Suppressor macrophage (primary cell): Measurements from ENCODE around the gene BEND3.
"Not testable (repeated sequence)": the region's sequence is repeated elsewhere in the genome, so short reads cannot be mapped to it uniquely, and the experiment has no call there.

Experiments used
- DNase-seq, 4 experiments: peaks; one replicate each; pipeline ENCODE4 v3.0.0-alpha.2; 2020 to 2022

Gene BEND3

DNA sequence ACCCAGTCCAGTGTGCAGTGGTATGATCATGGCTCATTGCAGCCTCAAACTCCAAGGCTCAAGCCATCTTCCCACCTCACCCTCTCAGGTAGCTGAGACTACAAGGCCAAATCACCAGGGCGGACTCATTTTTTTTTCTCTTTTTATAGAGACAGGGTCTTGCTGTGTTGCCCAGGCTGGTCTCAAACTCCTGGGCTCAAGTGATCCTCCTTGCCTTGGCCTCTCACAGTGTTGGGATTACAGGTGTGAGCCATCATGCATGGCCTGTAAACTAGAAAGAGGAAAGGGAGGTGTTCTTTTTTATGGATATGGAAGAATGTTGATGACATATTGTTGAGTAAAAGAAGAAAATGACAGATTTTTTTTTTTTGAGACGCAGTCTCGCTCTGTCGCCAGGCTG, 5.1 kb upstream of the BEND3 start:
- no peak for DNase-seq

DNA sequence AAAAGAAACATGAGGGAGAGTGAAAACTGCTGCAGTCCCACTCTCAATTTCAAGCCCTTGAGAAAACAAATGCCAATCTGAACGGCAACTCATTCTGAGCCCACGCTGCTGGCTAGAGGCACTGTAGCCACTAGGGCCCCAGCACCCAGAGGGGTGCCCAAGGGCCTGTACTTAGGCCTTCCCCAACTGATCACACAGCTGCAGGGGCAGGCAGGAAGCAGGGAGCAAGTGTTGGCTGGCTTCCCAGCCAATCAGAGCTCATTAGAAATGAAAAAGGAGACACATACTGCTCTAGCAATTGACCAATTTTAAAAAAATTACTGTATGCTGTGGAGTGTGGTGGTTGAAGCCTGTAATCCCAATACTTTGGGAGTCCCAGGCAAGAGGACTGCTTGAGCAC, 3.7 kb upstream of the BEND3 start:
- DNase-seq, result peak in 1 of 4 experiments; percentile 15

DNA sequence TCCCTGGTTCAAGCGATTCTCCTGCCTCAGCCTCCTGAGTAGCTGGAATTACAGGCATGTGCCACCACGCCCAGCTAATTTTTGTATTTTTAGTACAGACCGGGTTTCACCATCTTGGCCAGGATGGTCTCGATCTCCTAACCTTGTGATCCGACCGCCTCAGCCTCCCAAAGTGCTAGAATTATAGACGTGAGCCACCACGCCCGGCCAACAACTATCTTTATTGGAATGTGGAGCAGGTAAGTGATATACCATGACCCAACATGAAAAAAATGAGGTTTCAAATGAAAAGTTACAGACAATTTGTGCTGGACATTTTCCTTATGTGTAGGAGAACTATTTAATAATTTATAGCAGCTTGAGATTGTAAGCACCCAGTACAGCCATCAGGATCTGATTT, 3.2 kb upstream of the BEND3 start:
- DNase-seq, result not testable (repeated sequence)

DNA sequence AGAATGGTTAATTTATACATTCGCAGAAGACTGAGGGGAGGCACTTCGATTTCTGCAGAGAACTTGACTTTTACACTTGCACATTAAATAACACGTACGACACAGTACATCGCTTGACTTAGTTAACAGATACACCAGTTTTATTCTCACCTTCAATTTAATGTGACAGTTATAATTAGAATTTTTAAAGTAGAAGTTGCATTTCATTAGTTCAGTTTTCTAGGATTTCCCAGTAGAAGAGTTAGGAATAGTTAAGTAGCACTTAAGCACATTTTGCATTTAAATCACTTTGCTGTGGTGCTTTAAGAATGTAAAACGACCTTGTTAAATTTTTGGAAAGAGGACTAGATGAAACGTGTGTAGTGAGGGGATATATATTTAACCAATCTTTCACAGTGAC, 1.6 kb upstream of the BEND3 start:
- no peak for DNase-seq

DNA sequence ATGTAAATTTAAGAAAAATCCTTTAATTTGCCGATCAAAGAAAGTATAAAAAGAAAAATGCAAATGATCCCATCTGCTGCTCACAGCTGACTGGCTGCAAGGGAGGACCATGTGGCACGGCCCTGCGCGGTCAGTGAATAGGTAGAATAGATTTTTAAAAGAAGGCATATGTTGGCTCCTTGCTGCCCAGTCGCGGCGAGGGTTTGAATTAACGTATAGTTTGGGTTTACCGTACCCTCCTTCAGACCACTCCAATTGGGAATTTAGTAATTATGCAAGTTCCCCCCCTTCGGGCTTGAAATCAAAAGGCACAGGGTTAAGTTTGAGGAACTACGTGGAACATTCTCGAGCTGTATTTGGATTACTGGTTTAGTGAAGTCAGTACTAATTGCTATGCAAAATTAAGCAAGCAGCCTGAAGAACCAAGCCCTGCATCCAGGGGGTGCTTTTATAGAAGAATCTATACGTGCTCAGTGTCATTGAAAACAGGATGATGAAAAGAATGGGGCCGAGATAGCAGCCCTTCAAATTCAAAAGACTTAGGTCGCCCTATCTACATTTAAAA, 1.1 kb upstream of the BEND3 start:
- DNase-seq, result peak; percentile 28 to 59 (median 50)

DNA sequence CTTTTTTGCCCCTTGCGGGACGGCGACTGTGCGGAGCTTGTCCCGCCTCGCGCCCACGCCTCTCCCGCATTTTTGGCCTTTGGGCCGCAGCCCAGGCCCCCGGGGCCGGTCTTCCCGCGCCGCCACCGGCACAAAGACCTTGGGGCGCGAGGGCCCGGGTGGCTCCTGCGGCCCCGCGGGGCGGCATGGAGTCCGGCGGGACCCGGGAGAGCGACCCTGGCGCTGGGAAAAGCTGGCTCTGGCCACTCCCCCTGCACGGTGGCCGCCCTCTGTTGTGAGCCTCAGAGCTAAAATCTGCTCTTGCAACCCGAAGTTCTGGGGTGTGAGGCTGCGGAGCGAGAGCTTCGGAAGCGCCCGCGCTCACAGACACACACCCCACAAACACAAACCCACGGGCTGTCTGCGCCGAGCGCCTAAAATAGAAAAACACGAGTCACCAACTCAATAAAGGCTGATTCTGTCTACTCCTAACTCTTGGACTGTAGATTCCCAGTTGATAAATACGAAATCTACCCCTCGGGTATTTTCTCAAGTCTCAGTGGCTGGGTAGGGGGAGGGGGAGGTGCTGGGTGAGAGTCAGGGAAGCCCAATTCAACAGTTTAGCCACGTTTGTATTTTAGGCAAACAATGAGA, 496 bp upstream of the BEND3 start:
- peak; percentile 21 to 51 (median 43) for DNase-seq

DNA sequence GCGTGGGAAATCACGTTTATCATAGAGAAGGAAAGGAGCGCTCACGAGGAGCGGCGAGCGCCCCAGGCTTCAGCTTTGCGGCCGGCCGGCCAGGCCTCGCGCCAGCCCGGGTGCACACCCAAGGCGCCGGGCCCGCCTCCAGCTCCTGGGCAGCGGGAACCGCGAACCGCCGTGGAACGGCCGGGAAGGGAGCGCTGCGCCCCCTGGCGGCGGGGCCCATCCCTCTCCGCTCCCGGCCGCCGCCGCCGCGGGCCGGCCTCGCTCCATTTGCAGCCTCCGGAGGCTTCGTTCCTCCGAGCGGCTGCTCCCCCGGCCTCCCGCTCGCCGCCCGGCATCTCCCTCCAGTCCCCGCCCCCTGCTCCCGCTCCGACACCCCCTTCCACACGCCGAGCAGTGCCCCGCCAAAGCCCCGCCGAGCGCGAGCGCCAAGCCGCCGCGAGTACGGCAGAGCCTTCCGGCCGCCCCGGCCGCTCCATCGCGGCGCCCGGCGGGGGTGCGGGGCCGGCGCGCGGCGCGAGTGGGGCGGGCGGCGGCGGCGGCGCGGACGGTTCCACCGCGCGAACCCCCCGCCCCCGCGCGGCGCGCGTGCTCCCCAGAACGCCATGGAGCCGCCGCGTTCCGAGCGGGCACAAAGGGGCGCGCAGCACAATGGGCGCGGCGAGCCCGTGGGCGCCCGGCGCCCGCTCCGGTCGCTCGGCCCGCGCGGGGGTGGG, 946 bp downstream of the BEND3 start:
- peak; percentile 92 to 98 (median 96) for DNase-seq

DNA sequence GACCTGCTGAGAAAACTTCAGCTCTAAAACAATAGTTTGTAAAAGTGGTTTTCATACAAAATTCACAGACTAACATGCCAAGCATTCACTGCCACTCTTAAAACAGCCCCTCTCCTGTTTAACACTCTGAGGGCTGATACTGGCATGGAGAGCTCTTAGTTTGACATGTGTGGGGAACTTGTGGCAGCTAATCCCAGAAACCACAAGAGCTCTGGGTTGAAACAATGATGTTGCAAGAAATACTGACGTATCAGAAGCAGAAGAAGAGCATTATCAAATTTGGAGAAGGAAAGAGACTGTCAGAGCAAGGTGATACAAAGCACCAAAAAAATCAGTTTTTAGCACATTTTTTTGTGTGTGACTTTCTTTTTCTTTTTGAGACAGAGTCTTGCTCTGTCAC, 5.1 kb downstream of the BEND3 start:
- DNase-seq, result peak; percentile 59 to 83 (median 74)

DNA sequence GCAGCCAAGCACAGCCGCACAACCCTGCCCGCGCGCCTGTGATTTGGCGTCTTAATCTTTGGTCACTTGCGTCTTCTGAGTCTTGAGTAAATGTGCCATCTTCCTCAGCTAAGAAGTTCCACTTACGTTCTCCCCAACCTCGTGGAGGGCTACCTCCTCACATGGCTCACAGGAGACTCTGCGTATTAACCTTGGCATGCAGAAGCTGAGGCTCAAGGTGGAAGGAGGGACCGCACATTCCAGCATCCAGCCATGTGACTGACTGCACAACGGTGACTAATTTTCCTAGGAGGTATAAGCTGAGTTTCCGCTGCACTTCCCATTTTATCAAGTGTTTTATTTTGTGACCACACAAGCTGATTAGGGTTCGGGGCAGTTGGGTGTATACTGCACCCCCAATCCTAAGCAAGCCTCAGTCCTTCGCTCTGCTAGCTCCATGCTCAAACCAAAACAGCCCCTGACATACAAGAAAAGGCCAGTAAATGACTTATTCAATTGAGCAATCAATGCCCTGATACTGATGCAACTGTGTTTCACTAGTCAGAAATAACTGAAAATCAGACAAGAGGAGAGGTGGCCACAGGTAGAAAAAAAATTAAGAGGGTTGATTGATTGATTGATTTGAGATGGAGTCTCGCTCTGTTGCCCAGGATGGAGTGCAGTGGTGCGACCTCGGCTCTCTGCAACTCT, 7.0 kb downstream of the BEND3 start:
- peak in 3 of 4 experiments; percentile 24 to 27 (median 24) for DNase-seq

DNA sequence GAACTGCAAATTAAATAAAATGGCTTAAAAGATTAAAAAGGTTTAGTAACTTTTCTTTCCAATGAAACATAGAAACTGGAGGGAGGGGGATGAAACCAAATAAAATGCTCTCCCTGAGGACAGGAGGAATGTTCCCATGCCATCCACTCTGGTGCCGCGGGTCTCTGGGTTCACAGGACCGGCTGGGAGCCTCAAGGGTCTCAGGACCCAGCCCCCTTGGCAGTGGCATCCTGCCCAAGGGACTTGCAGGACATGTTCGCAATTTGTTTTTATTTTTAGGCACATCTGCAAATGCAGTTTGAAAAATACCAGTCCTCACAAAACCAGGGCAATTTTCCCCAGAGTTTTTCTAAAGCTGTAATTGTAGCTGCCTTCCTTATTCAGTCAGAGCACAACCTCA, 7.5 kb downstream of the BEND3 start:
- DNase-seq, result no peak

DNA sequence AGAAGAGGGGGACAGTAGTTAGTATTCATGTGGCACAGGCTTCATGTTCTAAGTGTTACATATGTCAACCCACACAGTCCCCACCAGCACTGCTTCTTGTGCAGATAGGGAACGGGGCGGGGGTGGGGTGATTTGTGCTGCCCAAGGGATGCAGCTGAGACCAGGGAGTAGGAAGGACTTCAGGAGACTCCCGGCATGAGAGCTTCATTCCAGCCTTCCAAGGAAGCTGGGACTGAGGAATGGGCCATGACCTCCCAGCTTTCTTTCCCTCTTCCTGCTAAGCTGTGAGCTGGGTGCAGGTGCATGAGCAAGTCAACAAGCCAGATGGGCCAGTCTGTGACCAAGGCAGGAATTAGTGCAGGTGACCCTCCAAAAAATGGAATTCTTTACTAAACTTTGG, 9.2 kb downstream of the BEND3 start:
- peak in 1 of 4 experiments; percentile 20 for DNase-seq

DNA sequence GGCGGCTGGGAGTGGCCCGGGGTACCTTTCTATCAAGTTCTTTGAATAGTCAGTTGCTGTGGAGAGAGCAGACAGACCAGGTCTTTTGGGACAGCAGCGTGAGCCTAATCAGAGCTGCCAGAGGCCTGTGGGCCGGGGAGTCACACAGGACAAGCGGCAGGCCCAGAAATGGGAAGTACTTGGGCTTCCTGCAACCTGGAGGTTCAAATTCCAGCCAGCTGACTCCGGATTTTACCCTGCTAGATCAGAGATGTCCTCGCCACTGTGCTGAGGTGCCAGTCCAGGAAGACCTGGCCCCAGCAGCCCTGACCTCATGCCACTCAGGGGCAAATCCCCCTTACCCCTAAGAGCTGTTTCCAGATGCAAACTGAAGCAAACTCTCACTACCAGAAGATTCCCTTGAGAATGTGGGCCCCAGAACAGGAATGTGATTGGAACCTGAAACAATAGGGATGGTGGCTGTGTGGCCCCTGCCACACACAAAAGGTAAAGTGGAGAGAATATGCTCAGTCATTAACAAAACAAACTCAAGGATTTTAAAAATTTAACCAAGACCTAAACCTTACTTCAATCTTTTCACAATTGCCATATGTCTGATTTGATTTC, 9.7 kb downstream of the BEND3 start:
- DNase-seq, result peak; percentile 42 to 59 (median 56)

DNA sequence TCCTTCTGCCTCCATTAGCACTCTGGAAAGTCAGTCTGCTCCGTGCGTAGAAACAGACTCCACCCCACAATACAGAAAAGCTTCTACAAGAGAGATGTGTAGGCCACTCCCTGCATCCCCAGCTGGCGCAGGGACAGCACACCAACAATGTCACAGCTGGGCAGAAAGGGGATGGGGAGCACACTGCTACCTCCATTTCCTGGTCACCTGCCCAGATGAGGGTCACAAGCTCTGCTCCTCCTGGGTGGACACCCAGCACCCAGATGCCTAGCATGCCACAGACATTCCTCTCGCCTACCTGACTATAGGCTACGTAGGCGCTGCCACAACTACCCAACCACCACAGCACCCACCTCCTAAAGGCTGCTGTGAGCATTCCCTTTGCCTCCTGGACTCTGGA, 12.2 kb downstream of the BEND3 start:
- no peak for DNase-seq

DNA sequence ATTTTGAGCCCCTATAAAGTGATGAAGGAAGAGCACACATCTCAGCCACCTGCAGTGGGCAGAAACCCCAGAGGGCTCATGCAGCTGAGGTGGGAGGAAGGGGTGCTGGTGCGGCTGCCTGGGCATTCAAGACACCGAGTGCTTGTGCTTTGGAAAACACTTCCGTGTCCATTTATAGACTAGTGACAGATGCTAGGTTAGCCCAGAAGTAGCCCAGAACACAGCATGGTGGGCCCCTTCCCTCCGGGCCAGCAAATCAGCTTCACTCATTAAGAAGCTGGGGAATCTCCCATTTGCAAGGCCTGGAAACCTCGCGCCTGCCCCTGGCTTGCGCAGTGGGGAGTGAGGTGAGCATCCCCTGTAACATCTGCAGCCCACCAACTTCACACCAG, 12.9 kb downstream of the BEND3 start:
- no peak for DNase-seq

DNA sequence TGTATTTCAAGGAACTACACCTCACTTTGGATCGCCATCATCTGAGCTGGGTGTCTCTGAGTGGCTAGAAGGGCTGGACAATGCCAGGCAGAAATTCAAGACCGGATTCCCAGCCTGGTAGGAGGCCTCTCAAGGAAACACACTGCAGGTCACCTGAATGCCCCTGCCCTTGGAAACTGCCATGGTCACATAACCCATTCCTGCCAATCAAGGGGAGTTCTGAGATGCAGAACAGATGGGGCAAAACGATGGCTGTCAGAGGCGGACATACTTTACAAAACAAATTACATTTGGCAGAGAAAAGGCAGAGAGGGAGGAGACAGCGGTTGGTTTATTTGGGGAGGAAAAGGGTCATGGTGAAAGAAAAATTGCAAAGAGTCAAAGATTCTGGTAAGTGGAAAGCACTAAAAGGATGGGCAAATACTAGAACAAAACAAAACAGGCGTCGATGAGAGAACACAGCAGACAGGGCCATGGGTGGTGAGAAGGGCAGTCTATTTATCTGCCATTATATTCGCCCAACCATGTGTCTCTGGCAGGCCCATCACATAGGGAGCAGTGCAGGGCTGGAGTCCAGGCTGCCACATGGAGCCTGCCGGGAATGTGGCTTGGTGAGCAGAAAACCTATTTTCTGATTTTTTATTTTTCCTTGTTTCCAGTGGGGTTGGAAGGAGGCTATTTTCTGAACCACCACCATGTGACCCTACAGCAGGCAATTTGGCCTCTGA, 13.5 kb downstream of the BEND3 start:
- no peak for DNase-seq

DNA sequence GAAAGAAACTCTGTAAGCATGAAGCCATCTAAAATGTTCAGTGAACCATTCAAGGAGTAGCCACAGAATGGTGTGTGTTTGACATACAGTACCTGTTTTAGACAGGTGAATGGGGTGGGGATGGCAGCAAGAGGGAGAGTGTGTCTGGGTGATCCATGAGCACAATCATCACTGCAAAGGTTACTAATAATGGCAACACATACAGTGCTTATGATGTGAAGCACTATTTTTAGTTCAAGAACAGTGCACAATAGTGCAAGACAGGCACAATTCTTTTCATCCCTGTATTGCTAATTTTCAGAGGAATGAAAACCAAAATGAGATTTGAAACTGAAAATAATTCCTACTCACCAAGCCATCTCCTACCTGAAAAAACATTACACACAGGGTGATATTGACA, 14.1 kb downstream of the BEND3 start:
- no peak for DNase-seq

DNA sequence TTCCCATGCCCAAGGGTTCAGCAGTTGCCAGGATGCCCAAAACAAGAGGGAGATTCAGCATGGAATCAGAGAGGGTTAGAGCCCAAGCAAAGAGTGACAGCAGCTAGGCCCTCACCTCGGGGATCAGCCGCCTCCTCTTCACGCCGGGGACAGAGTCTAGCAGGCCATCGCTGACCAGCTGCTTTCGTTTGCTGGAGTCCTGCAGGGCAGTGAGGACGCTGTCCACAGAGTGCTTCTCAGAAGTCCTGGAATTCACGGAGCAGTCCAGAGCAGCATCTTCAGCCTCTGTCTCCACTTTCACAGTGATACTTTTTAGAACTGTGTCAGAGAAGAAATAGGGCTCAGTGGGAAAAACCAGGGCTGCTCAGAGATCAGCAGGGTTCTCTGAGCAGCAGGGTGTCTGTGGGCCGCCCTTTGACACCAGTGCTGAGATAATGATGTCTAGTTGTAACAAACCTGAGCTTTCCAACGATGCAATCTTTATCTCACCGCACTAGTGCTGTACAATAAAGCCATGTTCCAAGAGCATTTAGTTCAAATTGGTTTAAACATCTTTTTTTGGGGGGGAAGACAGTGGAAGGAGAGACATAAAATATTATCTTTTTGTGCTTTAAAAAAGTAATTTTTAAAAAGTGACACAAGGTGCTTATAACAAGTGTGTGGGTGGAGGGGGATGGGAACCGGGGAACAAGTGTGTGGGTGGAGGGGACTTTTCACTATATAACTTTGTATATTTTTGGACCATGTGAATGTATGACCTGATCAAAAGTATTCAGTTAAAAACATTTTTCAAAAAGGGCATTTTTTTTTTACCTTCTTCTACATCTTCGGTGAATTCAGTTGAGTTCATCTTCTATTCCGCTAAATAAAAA, 16.6 kb downstream of the BEND3 start:
- DNase-seq, result no peak

DNA sequence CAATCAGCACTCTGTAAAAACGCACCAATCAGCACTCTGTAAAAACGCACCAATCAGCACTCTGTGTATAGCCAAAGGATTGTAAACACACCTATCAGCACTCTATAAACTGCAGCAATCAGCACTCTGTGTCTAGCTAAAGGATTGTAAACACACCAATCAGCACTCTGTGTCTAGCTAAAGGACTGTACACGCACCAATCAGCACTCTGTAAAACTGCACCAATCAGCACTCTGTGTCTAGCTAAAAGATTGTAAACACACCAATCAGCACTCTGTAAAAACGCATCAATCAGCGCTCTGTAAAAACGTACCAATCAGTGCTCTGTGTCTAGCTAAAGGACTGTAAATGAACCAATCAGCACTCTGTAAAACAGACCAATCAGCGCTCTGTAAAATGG, 30.9 kb downstream of the BEND3 start:
- DNase-seq, result not testable (repeated sequence)

DNA sequence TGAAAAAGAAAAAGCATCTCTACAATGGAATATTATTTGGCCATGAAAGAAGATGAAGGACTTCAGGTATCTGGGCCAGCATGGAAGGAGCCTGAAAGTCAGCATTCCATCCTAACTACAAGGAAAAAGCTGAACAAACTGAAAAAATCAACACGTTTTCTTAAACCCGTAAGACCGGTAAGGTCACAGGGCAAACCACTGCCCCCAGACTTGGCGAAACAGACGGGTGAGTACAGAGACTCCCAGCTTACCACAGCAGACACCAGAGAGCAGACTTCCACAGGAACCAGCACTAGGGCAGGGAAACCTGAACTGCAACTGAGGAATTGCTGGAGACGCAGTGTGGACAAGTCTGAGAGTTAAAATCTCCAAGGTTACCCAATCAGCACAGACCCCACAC, 31.4 kb downstream of the BEND3 start:
- no peak for DNase-seq

DNA sequence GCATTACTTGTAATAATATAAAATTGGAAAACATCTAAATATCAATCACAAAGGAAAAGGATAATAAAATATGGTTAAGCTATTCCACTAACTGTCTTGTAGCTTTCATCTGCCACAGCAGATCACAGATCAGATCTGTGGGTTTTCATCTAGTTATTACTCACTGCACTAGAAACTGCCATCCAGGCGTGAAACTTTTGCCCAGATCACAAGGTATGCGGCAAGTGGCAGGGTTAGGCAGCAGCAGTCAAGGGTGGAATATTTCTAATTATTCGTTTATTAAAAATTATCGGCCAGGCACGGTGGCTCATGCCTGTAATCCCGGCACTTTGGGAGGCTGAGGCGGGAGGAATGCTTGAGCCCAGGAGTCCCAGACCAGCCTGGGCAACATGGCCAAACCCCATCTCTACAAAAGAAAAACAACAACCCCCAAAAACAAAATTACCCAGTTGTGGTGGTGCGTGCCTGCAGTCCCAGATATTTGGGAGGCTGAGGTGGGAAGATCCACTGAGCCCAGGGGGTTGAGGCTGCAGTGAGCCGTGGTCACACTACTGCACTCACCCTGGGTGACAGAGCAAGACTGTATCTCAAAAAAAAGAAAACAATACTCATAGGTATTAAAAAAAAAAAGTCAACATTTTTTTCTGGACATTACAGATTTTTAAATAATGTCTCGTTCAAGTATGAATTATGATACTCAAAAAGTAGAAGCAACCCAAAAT, 32.1 kb downstream of the BEND3 start:
- DNase-seq, result no peak

DNA sequence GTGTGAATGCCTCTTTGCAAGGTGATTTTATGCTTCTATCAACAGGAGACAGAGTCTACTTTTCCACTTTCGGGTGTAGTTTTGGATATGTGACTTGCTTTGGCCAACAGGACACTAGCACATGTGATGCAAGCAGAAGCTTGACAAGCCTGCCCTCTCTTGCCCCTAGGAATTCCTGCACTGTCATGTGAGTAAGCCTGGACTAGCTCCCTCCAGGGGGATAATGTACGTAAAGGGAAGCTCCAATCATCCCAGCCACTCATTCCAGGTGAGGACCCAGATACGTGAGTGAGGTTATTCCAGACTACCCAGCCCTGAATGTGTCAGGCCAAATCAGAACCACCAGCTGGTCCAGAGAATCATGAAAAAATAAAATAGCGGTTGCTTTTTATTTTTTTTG, 33.3 kb downstream of the BEND3 start:
- DNase-seq, result no peak
